ENCODE measurements around the gene JOSD1. TPM values are rescaled to one million over a fixed set of nuclear protein-coding genes. Genes with fewer than 3 reads are reported as not detected.

Gene JOSD1
- total and polyA plus RNA-seq, 9 of the 15 experiments (the other 6 are each of a cell fraction or from before 2014, with no cell fraction given) = 8.9 to 39.1 (median 30.4) TPM

- TF ChIP-seq UBTF (IDR thresholded peaks at IDR 0.05; ENCODE audit: borderline replicate concordance in 1 of 2, low read depth in 2 of 2, low read length in 2 of 2) (0 out of 4 replicates have a peak, but pooled peaks of 1 of the 2 experiments have one; percentile 22), ZFX (CRISPR knock-in tag; IDR thresholded peaks at IDR 0.05) (peak; percentile 81), HOMEZ (CRISPR knock-in tag; IDR thresholded peaks at IDR 0.05) (no peak), RBBP5 (IDR thresholded peaks at IDR 0.05; ENCODE audit: borderline replicate concordance, insufficient read depth, low read length, poor library complexity, severe bottlenecking) (peak; percentile 99), NONO (IDR thresholded peaks at IDR 0.05; ENCODE audit: low read depth in 2 of 2, low read length in 1 of 2) (peak; percentile 35 to 61; a peak in 2 of 4 replicates), SMARCC2 (IDR thresholded peaks at IDR 0.05; ENCODE audit: low read depth) (no peak)
Observed at GRCh38 chr22:38681582-38682335, 19.0 kb downstream of the JOSD1 start, which contains the start of gene TOMM22 (continued).

All from K562 (cell line).